ENCODE results near the gene EVI5.

- TF ChIP-seq, protein P1, sequence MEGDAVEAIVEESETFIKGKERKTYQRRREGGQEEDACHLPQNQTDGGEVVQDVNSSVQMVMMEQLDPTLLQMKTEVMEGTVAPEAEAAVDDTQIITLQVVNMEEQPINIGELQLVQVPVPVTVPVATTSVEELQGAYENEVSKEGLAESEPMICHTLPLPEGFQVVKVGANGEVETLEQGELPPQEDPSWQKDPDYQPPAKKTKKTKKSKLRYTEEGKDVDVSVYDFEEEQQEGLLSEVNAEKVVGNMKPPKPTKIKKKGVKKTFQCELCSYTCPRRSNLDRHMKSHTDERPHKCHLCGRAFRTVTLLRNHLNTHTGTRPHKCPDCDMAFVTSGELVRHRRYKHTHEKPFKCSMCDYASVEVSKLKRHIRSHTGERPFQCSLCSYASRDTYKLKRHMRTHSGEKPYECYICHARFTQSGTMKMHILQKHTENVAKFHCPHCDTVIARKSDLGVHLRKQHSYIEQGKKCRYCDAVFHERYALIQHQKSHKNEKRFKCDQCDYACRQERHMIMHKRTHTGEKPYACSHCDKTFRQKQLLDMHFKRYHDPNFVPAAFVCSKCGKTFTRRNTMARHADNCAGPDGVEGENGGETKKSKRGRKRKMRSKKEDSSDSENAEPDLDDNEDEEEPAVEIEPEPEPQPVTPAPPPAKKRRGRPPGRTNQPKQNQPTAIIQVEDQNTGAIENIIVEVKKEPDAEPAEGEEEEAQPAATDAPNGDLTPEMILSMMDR (IDR thresholded peaks at IDR 0.05), result no peak
- no peak for TF ChIP-seq POLR2A (IDR thresholded peaks at IDR 0.05)
These were observed 6.5 kb downstream of the EVI5 start for GRCh38 chr1:92778376-92778775.

Measured in breast epithelium (tissue), 3 donors.